WI38 (cell line): ENCODE results near the gene PCF11.

Source experiments
- H3K4me3 ChIP-seq: 2 replicates; pipeline ENCODE4 v1.5.1; 2011; ENCODE audit warnings: low read depth, mild to moderate bottlenecking, control low read depth, low read length
- TF ChIP-seq, protein P1 (sequence below): IDR thresholded peaks from 2 replicates; pipeline ENCODE4 v1.5.1; 2012; ENCODE audit warnings: low read depth, mild to moderate bottlenecking, control low read depth, low read length

Gene PCF11

GRCh38 chr11:83219095-83219494 lies 62.2 kb downstream of the PCF11 start:
- TF ChIP-seq, protein P1, sequence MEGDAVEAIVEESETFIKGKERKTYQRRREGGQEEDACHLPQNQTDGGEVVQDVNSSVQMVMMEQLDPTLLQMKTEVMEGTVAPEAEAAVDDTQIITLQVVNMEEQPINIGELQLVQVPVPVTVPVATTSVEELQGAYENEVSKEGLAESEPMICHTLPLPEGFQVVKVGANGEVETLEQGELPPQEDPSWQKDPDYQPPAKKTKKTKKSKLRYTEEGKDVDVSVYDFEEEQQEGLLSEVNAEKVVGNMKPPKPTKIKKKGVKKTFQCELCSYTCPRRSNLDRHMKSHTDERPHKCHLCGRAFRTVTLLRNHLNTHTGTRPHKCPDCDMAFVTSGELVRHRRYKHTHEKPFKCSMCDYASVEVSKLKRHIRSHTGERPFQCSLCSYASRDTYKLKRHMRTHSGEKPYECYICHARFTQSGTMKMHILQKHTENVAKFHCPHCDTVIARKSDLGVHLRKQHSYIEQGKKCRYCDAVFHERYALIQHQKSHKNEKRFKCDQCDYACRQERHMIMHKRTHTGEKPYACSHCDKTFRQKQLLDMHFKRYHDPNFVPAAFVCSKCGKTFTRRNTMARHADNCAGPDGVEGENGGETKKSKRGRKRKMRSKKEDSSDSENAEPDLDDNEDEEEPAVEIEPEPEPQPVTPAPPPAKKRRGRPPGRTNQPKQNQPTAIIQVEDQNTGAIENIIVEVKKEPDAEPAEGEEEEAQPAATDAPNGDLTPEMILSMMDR = no peak
- no peak overlapping the region for H3K4me3 ChIP-seq

DNA sequence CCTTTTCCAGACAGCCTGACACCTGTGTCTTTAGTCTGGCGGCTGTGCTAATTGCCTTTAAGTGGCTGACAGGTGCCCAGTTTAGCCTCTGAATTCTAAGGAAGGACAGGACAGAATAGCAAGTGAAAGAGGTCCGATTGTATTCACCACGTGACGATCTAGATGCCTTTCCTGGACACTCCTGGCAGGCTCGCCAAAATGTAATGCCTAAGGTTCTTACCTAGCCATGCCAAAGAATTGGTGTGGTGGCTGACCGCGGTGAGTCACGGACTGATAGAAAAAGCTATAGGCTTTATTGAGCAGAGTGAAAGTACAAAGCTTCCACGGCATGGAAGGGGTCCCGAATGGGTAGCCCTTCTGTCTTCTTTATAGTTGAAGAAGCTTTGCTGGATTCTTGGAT lies 63.3 kb downstream of the PCF11 start:
- TF ChIP-seq, protein P1 = no peak
- no peak overlapping the region for H3K4me3 ChIP-seq

DNA sequence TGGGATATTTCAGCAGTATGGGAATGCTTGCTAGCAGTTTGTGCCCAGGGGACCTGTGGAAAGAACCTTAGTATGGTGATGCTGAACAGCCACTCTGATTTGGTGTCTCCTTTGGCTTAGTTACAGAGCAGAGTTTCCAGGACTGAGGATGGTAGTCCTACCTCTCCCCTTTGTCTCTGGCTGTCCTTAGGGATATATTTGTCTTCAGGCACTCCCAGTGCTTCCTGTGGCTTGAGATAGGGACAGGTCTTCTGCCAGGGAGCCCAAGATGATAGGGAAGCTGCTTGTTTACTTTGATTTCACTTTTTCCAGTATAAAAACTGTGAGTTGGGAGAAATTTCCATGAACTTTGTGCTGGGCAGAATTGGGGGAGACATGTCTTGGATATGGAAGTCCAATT lies 64.8 kb downstream of the PCF11 start:
- H3K4me3 ChIP-seq = no peak overlapping the region

DNA sequence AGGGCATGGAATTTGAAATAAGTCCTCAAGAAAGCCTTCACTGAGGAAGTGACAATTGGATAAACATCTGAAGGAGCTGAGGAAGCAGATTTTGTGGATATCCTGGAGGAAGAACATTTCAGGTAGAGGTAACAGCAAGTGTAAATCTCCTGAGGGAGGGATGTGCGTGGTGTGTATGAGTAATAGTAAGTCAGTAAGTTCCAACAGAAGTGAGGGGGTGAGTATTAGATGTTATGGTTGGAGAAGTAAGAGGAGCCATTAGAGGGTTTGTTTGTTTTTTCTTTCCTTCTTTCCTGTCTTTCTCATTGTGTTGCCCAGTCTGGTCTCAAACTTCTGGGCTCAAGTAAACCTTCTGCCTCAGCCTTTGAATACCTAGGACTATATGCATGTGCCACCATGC lies 65.6 kb downstream of the PCF11 start:
- H3K4me3 ChIP-seq = no peak overlapping the region
- TF ChIP-seq, protein P1 = no peak

More for the DNA sequence above, 64.8 kb downstream of the PCF11 start:
- TF ChIP-seq, protein P1 = no peak

DNA sequence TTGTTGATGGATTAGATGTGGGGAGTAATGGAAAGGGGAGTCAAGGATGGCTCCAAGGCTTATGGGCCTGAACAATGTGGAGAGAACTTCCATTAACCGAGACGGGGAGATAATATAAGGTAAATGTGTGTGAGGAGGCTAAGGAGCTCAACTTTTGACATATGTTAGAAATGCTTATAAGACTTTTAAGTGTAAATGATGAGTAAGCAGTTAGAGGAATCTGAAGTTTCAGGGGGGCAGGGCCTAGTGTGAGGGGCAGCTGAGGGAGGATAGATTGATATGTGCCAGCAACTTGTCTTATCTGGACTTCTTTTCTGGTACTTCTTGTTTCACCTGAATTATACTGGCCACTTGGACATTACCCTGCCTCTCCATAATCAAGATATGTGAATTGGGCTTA lies 66.5 kb downstream of the PCF11 start:
- H3K4me3 ChIP-seq = no peak overlapping the region
- TF ChIP-seq, protein P1 = no peak

DNA sequence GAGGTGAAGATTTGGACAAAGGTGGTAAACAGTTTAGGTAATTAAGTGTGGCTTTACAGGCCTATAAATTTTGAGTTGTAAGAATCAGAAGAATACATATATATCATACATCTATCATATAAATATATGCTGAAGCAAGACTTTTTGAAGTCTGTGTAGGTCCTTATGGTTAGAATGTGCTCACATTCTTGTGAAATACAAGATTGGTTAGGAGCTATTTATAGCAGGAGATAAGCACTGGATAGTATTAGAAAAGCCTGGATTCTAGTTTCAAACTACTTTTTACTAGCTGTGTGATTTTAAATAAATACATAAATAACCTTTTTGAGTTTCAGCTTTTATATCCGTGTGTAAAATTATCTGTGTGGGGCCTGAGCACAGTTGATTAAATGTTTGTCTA lies 78.9 kb downstream of the PCF11 start:
- no peak overlapping the region for H3K4me3 ChIP-seq
- TF ChIP-seq, protein P1 = no peak
